C4-2B (cell line): ENCODE results near the gene PEAR1.

Experiments used
- CTCF ChIP-seq: fragments of 450-650 bp; conservative IDR thresholded peaks from 2 replicates; pipeline ENCODE4 v1.5.1; 2017; ENCODE audit warnings: mild to moderate bottlenecking
- ZFX ChIP-seq: fragments of 450-650 bp; IDR thresholded peaks from 2 replicates; pipeline ENCODE4 v1.6.1; 2017

GRCh38 chr1:156914440-156914856, 20.9 kb downstream of the PEAR1 start:
- no peak for TF ChIP-seq CTCF
- TF ChIP-seq ZFX: no peak
